Prostate gland (tissue), 2 donors: ENCODE data around the gene KRT80. TPM values are rescaled to one million over a fixed set of nuclear protein-coding genes. Genes with fewer than 3 reads are reported as not detected.

Experiments used
- DNase-seq: peaks from one replicate; pipeline ENCODE4 v3.0.0-alpha.2; 2019; ENCODE audit warnings: low spot score
- H3K27ac ChIP-seq, 2 donors: fragments of 200-600 bp; sonication (generic); 2 replicates each; pipeline ENCODE4 v1.5.1; 2017 to 2019
- H3K27me3 ChIP-seq: fragments of 200-600 bp; sonication (generic); replicated peaks from 2 replicates; pipeline ENCODE4 v1.5.1; 2019; ENCODE audit not compliant: insufficient read depth
- H3K36me3 ChIP-seq, 2 donors: fragments of 200-600 bp; sonication (generic); 1 replicate in 1 of 2; 2 replicates in 1 of 2; pipeline versions ENCODE4 v1.5.1 to v1.8.1; 2017 to 2019
- H3K4me1 ChIP-seq: fragments of 200-600 bp; sonication (generic); replicated peaks from 2 replicates; pipeline ENCODE4 v1.5.1; 2019
- H3K4me3 ChIP-seq, 2 donors: fragments of 200-600 bp; sonication (generic); 2 replicates each; pipeline ENCODE4 v1.5.1; 2017 to 2019
- H3K9me3 ChIP-seq: fragments of 200-600 bp; sonication (generic); 2 replicates; pipeline ENCODE4 v1.5.1; 2017
- CTCF ChIP-seq, 4 experiments: fragments of 200-600 bp in 2 of 4; fragments of 450-650 bp in 2 of 4; sonication (generic) in 2 of 4; IDR thresholded peaks; 1 replicate in 3 of 4; 2 replicates in 1 of 4; pipeline ENCODE4 v1.5.1; 2016 to 2019; ENCODE audit warnings: antibody characterized with exemption in 4 of 4, mild to moderate bottlenecking in 2 of 4, moderate library complexity in 2 of 4
- POLR2A ChIP-seq: fragments of 450-650 bp; IDR thresholded peaks from one replicate; pipeline ENCODE4 v1.6.1; 2016; ENCODE audit warnings: antibody characterized with exemption, mild to moderate bottlenecking
- POLR2AphosphoS5 ChIP-seq: sonication (generic); formaldehyde crosslinking; IDR thresholded peaks from one replicate; pipeline ENCODE4 v1.6.1; 2017; ENCODE audit warnings: antibody characterized with exemption
- WGBS: methylation state at CpG from one replicate; pipeline ENCODE4 v1.1.5; 2018; 5-methylcytosine and 5-hydroxymethylcytosine counted together
- intact Hi-C: fragments of 100-400 bp; cut with DNase I; formaldehyde crosslinking; loops from one replicate; pipeline ENCODE4 v1.14.2; 2022
- total RNA-seq, 2 donors: library from RNA; depleted of rRNA; stranded (reverse); fragments of >200 nt; gene quantifications; one replicate each; pipeline ENCODE4 v1.1.0, GENCODE V29; 2016

KRT80 gene
- total RNA-seq, 2 donors from 2014 or later: 1.9 to 3.7 TPM

- Histone ChIP-seq H3K4me1 (peaks cover 26% of the 10 kb centered on the region), H3K9me3 (no peaks in the 10 kb centered on the region), H3K4me3 (no peak overlapping the region), H3K36me3 (no peaks in the 10 kb centered on the region), H3K27ac (no peak overlapping the region), H3K27me3 (no peaks in the 10 kb centered on the region)
- DNase-seq: no peak
- TF ChIP-seq POLR2AphosphoS5 (no peak), CTCF (IDR thresholded peaks at IDR 0.05) (no peak), POLR2A (no peak)
- WGBS: 95% methylated on average over 8 of the region's 8 CpGs
- intact Hi-C loops: no loop called here
Measured at GRCh38 chr12:52141875-52142274, 49.9 kb downstream of the KRT80 start.

GRCh38 chr12:52141306-52141705 lies 50.5 kb downstream of the KRT80 start:
- no peaks in the 10 kb centered on the region for H3K36me3 ChIP-seq
- TF ChIP-seq CTCF (IDR thresholded peaks at IDR 0.05) (no peak), POLR2AphosphoS5 (no peak), POLR2A (no peak)

GRCh38 chr12:52139579-52140062 lies 52.2 kb downstream of the KRT80 start:
- TF ChIP-seq POLR2A: no peak
- peak; percentile 63 for TF ChIP-seq POLR2AphosphoS5
- peak in 3 of 4 experiments; percentile 65 to 90 (median 85) for TF ChIP-seq CTCF (IDR thresholded peaks at IDR 0.05)

More at GRCh38 chr12:52141306-52141705, 50.5 kb downstream of the KRT80 start:
- Histone ChIP-seq H3K9me3 (no peaks in the 10 kb centered on the region), H3K4me3 (no peak overlapping the region), H3K27ac (no peak overlapping the region), H3K4me1 (peaks cover 20% of the 10 kb centered on the region), H3K27me3 (no peaks in the 10 kb centered on the region)
- DNase-seq: no peak
- WGBS: 94% methylated on average over 4 of the region's 4 CpGs
- intact Hi-C loops: no loop called here

GRCh38 chr12:52139147-52139546 lies 52.7 kb downstream of the KRT80 start:
- Histone ChIP-seq H3K4me1 (peaks cover 10% of the 10 kb centered on the region), H3K27ac (no peak overlapping the region), H3K9me3 (no peaks in the 10 kb centered on the region), H3K27me3 (no peaks in the 10 kb centered on the region), H3K4me3 (no peak overlapping the region), H3K36me3 (no peaks in the 10 kb centered on the region)
- 82% methylated on average over 13 of the region's 13 CpGs for WGBS
- TF ChIP-seq POLR2A: no peak
- no peak for TF ChIP-seq CTCF (IDR thresholded peaks at IDR 0.05)
- TF ChIP-seq POLR2AphosphoS5: no peak
- intact Hi-C loops: no loop called here
- no peak for DNase-seq

More at GRCh38 chr12:52139579-52140062, 52.2 kb downstream of the KRT80 start:
- peaks cover 11% of the 10 kb centered on the region for H3K4me1 ChIP-seq
- H3K27ac ChIP-seq: no peak overlapping the region
- intact Hi-C loops: no loop called here
- no peaks in the 10 kb centered on the region for H3K9me3 ChIP-seq
- no peaks in the 10 kb centered on the region for H3K27me3 ChIP-seq
- DNase-seq: no peak
- 18% methylated on average over 5 of the region's 5 CpGs for WGBS
- H3K36me3 ChIP-seq: no peaks in the 10 kb centered on the region
- H3K4me3 ChIP-seq: no peak overlapping the region

- H3K4me3 ChIP-seq: no peak overlapping the region
- H3K27me3 ChIP-seq: no peaks in the 10 kb centered on the region
- intact Hi-C loops: no loop called here
- no peaks in the 10 kb centered on the region for H3K9me3 ChIP-seq
- H3K4me1 ChIP-seq: no peaks in the 10 kb centered on the region
- TF ChIP-seq POLR2A (no peak), CTCF (IDR thresholded peaks at IDR 0.05) (no peak)
- 79% methylated on average over 5 of the region's 5 CpGs for WGBS
- no peak for DNase-seq
- H3K27ac ChIP-seq: no peak overlapping the region
- no peaks in the 10 kb centered on the region for H3K36me3 ChIP-seq
Measured at GRCh38 chr12:52137746-52138145, 54.1 kb downstream of the KRT80 start.
